ENCODE results near the gene ZNF70. TPM values are rescaled to one million over a fixed set of nuclear protein-coding genes. Genes with fewer than 3 reads are reported as not detected.

Gene ZNF70
- total and polyA plus RNA-seq, 2 of the 4 experiments (the other 2 are of a cell fraction) = 2.3 to 4.3 TPM

DNA sequence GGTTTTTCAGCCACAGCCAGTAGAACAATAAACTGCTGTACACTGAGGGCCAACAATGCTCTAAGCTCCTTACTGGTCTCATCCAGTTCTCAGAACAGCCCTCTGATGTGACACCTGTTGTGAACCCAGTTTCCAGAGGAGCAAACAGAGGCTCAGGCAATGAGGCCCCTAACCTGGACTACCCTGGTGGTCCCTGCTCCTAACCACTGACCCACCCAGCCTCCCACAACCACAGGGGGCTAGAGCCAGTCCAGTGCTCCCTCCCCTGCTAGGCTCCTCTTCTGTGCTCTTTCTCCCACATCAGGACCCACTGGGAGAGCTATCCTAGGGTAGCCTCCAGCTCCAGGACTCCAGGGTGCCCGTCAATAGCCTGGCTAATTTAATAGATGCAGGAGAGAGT is 31.8 kb upstream of the ZNF70 start:
- no peak overlapping the region for H3K27ac ChIP-seq (ENCODE audit: insufficient read depth, low read length)
- H3K9ac ChIP-seq (ENCODE audit: low read depth, low read length) = no peak overlapping the region
- no peak overlapping the region for H3K14ac ChIP-seq (replicated peaks; ENCODE audit: low read depth, low read length)
- CTCF ChIA-PET = no interaction called here
- H2BK5ac ChIP-seq (ENCODE audit: low read depth, low read length, poor library complexity, severe bottlenecking) = no peak overlapping the region
- in situ Hi-C loops (cut with MboI; ENCODE audit: low sequenced_read_pairs) (no loop called here), dilution Hi-C loops (cut with HindIII; ENCODE audit: low sequenced_read_pairs, unreplicated experiment) (no loop called here), intact Hi-C loops (cut with micrococcal nuclease) (no loop called here)
- no peak overlapping the region for H2AFZ ChIP-seq (replicated peaks; ENCODE audit: low read length, poor library complexity)
- peak overlapping the region; percentile 20 for H3K4ac ChIP-seq (ENCODE audit: low read depth, low read length)
- no peaks in the 10 kb centered on the region for H3K36me3 ChIP-seq (ENCODE audit: control insufficient read depth, insufficient read depth, low read length)
- no peak overlapping the region for H3K4me3 ChIP-seq (ENCODE audit: insufficient read depth, low read depth, low read length)
- no peak overlapping the region for H3K18ac ChIP-seq (ENCODE audit: low read depth, low read length)
- peaks cover 22% of the 10 kb centered on the region for H3K4me1 ChIP-seq (ENCODE audit: control insufficient read depth, insufficient read depth, low read length)
- no CpG with 5 or more reads among the region's 1 CpG for WGBS, 2 experiments (ENCODE audit: extremely low coverage in 2 of 2, insufficient read length in 1 of 2)
- ATAC-seq (ENCODE audit: low read depth) = no peak
- H4K20me1 ChIP-seq (ENCODE audit: insufficient read depth, low read length) = peaks cover 5% of the 10 kb centered on the region; the same call in 1 of the 2 replicates
- TF ChIP-seq, protein P1, sequence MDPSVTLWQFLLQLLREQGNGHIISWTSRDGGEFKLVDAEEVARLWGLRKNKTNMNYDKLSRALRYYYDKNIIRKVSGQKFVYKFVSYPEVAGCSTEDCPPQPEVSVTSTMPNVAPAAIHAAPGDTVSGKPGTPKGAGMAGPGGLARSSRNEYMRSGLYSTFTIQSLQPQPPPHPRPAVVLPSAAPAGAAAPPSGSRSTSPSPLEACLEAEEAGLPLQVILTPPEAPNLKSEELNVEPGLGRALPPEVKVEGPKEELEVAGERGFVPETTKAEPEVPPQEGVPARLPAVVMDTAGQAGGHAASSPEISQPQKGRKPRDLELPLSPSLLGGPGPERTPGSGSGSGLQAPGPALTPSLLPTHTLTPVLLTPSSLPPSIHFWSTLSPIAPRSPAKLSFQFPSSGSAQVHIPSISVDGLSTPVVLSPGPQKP (IDR thresholded peaks at IDR 0.05; ENCODE audit: borderline replicate concordance, low read depth, low read length) = no peak
- TF ChIP-seq RCOR1 (IDR thresholded peaks at IDR 0.05; ENCODE audit: insufficient replicate concordance, low read length) (no peak), FOS (IDR thresholded peaks at IDR 0.05; ENCODE audit: low read depth, low read length) (no peak), BHLHE40 (IDR thresholded peaks at IDR 0.05; ENCODE audit: low read depth, low read length) (no peak), MAFK (IDR thresholded peaks at IDR 0.05; ENCODE audit: low read depth, low read length) (no peak), CHD1 (IDR thresholded peaks at IDR 0.05; ENCODE audit: low read depth, low read length) (no peak), NFE2L2 (IDR thresholded peaks at IDR 0.05; ENCODE audit: low read depth, low read length) (no peak), POLR2A (IDR thresholded peaks at IDR 0.05; ENCODE audit: low read depth, low read length) (no peak)
- H3K4me2 ChIP-seq (ENCODE audit: low read depth, low read length) = no peak overlapping the region
- H4K5ac ChIP-seq (ENCODE audit: low read depth, low read length) = no peak overlapping the region
- no peak overlapping the region for H3K56ac ChIP-seq (ENCODE audit: extremely low read depth, insufficient read depth, low read length)
- H3K27me3 ChIP-seq (ENCODE audit: control insufficient read depth, insufficient read depth, low read length) = no peaks in the 10 kb centered on the region
- H2BK15ac ChIP-seq (ENCODE audit: low read depth, low read length) = no peak overlapping the region
- no peak overlapping the region for H3K23ac ChIP-seq (ENCODE audit: low read depth, low read length)
- no peak overlapping the region for H4K8ac ChIP-seq (ENCODE audit: low read depth in 2 of 2, low read length in 2 of 2)
- peaks cover 15% of the 10 kb centered on the region for H3K9me1 ChIP-seq (ENCODE audit: insufficient read depth, low read length)
- POLR2A ChIA-PET (ENCODE audit: unreplicated experiment) = no interaction called here
- peak overlapping the region; percentile 38; the same call in 1 of the 2 replicates for H2BK120ac ChIP-seq (ENCODE audit: low read depth, low read length)
- H2AK9ac ChIP-seq (replicated peaks; ENCODE audit: low read depth, low read length, poor library complexity) = no peak overlapping the region
- no peak for DNase-seq
- H3K9me3 ChIP-seq (ENCODE audit: control insufficient read depth, insufficient read depth, low read length) = no peaks in the 10 kb centered on the region
- H3K79me1 ChIP-seq (ENCODE audit: low read depth in 1 of 2, low read length in 2 of 2) = peaks cover 4 to 11% of the 10 kb centered on the region in 2 experiments; a peak in 3 of 4 replicates
- H4K91ac ChIP-seq (ENCODE audit: insufficient read depth, low read depth, low read length) = no peak overlapping the region
- peak overlapping the region; percentile 38; the same call in 1 of the 2 replicates for H2AK5ac ChIP-seq (ENCODE audit: low read depth, low read length)
- BruUV-seq (replicated peaks) = no TSS peak
- peak overlapping the region; percentile 18; the same call in 1 of the 2 replicates for H2BK20ac ChIP-seq (ENCODE audit: low read depth, low read length)

All from IMR-90 (cell line).